GM23338 (cell line): ENCODE results near the gene CFP. TPM values are rescaled to one million over a fixed set of nuclear protein-coding genes. Genes with fewer than 3 reads are reported as not detected.

Source experiments
- ATAC-seq: fragments of 200-7000 bp; cut with Tn5 transposase; 3 replicates; pipeline ENCODE4 v1.9.1; 2020
- DNase-seq: peaks from one replicate; pipeline ENCODE4 v3.0.0-alpha.2; 2015; ENCODE audit warnings: low spot score
- H2AFZ ChIP-seq: fragments of 200-600 bp; sonication (generic); 2 replicates; pipeline ENCODE4 v1.8.0; 2016; ENCODE audit warnings: antibody characterized with exemption, mild to moderate bottlenecking, moderate library complexity
- H3F3A ChIP-seq: fragments of 200-600 bp; sonication (generic); replicated peaks from 2 replicates; pipeline ENCODE4 v1.8.0; 2017; ENCODE audit warnings: antibody characterized with exemption, mixed run types, low read depth
- H3K27ac ChIP-seq: fragments of 200-600 bp; sonication (generic); 2 replicates; pipeline ENCODE4 v1.6.1; 2016; ENCODE audit warnings: low read depth
- H3K27me3 ChIP-seq: fragments of 200-600 bp; sonication (generic); 2 replicates; pipeline ENCODE4 v1.8.0; 2016; ENCODE audit warnings: mild to moderate bottlenecking, mixed run types, moderate library complexity; ENCODE audit not compliant: insufficient read depth
- H3K36me3 ChIP-seq: fragments of 200-600 bp; sonication (generic); 2 replicates; pipeline ENCODE4 v1.8.0; 2016; ENCODE audit warnings: mild to moderate bottlenecking; ENCODE audit not compliant: insufficient read depth
- H3K4me1 ChIP-seq: fragments of 200-600 bp; sonication (generic); 2 replicates; pipeline ENCODE4 v1.8.0; 2016; ENCODE audit warnings: mild to moderate bottlenecking, moderate library complexity; ENCODE audit not compliant: insufficient read depth
- H3K4me2 ChIP-seq: fragments of 200-600 bp; sonication (generic); 2 replicates; pipeline ENCODE4 v1.7.1; 2017; ENCODE audit warnings: mixed run types
- H3K4me3 ChIP-seq: fragments of 200-600 bp; sonication (generic); 2 replicates; pipeline ENCODE4 v1.6.1; 2016; ENCODE audit warnings: mixed run types
- H3K79me2 ChIP-seq: fragments of 200-600 bp; sonication (generic); replicated peaks from 2 replicates; pipeline ENCODE4 v1.8.0; 2017; ENCODE audit warnings: mild to moderate bottlenecking; ENCODE audit not compliant: insufficient read depth
- H3K9me2 ChIP-seq: fragments of 200-600 bp; sonication (generic); 2 replicates; pipeline ENCODE4 v1.8.0; 2017; ENCODE audit not compliant: insufficient read depth
- H4K20me1 ChIP-seq: fragments of 200-600 bp; sonication (generic); replicated peaks from 2 replicates; pipeline ENCODE4 v1.8.0; 2017; ENCODE audit warnings: mild to moderate bottlenecking; ENCODE audit not compliant: insufficient read depth
- H3K27ac Mint-ChIP-seq: 2 replicates; pipeline ENCODE4 v1.8.0; 2020; ENCODE audit warnings: inconsistent platforms, mild to moderate bottlenecking, moderate library complexity, mixed read lengths
- H3K27me3 Mint-ChIP-seq: 3 replicates; pipeline ENCODE4 v1.8.0; 2022; ENCODE audit warnings: low read depth, mild to moderate bottlenecking, moderate library complexity, mixed read lengths, inconsistent platforms; ENCODE audit not compliant: insufficient read depth, poor library complexity
- H3K36me3 Mint-ChIP-seq: 3 replicates; pipeline ENCODE4 v1.8.0; 2021; ENCODE audit warnings: low read depth, mild to moderate bottlenecking, inconsistent platforms, moderate library complexity, mixed read lengths
- H3K4me1 Mint-ChIP-seq: 3 replicates; pipeline ENCODE4 v1.8.0; 2020; ENCODE audit warnings: mild to moderate bottlenecking, inconsistent platforms, mixed read lengths
- H3K4me3 Mint-ChIP-seq: 3 replicates; pipeline ENCODE4 v1.8.0; 2021; ENCODE audit warnings: moderate library complexity, mild to moderate bottlenecking, inconsistent platforms, mixed read lengths
- H3K9me3 Mint-ChIP-seq: 3 replicates; pipeline ENCODE4 v1.8.0; 2020; ENCODE audit warnings: moderate library complexity, mild to moderate bottlenecking, inconsistent platforms, mixed read lengths
- CREB1 ChIP-seq: fragments of 250-450 bp; sonication (Bioruptor Pico); IDR thresholded peaks from 2 replicates; pipeline ENCODE4 v1.5.0; 2020; ENCODE audit warnings: low read depth, mild to moderate bottlenecking, moderate library complexity
- EZH2 ChIP-seq: fragments of 200-600 bp; sonication (generic); IDR thresholded peaks from one replicate; pipeline ENCODE4 v1.8.0; 2017; ENCODE audit warnings: antibody characterized with exemption, mild to moderate bottlenecking, low read depth; ENCODE audit not compliant: unreplicated experiment
- EZH2phosphoT487 ChIP-seq: fragments of 200-600 bp; sonication (generic); IDR thresholded peaks from one replicate; pipeline ENCODE4 v1.8.1; 2018; ENCODE audit warnings: antibody characterized with exemption; ENCODE audit not compliant: unreplicated experiment
- JUNB ChIP-seq: IDR thresholded peaks from one replicate; pipeline ENCODE4 v1.6.1; 2016; ENCODE audit warnings: antibody characterized with exemption; ENCODE audit not compliant: unreplicated experiment
- NANOG ChIP-seq: IDR thresholded peaks from 2 replicates; pipeline ENCODE4 v1.6.1; 2016; ENCODE audit warnings: antibody characterized with exemption, borderline replicate concordance
- POLR2AphosphoS5 ChIP-seq: IDR thresholded peaks from 2 replicates; pipeline ENCODE4 v1.6.1; 2016; ENCODE audit warnings: antibody characterized with exemption, low read depth
- ZNF331 ChIP-seq: fragments of 250-450 bp; sonication (Bioruptor Pico); IDR thresholded peaks from 2 replicates; pipeline ENCODE4 v1.5.0; 2020; ENCODE audit warnings: low read depth, mild to moderate bottlenecking, moderate library complexity
- polyA plus RNA-seq: library from polyadenylated mRNA; unstranded; fragments of >200 nt; fragmentation: Nextera tagmentation; extraction: Ambion mirVana; gene quantifications from 2 replicates; pipeline ENCODE4 v1.2.1, GENCODE V29; 2016
- total RNA-seq: library from RNA; depleted of rRNA; stranded (reverse); fragments of >200 nt; shearing (Covaris generic); gene quantifications from 2 replicates; pipeline ENCODE4 v1.2.3, GENCODE V29; 2014
- TF ChIP-seq, protein P1 (sequence below), 2 experiments: fragments of 200-600 bp in 1 of 2; sonication (generic) in 1 of 2; conservative IDR thresholded peaks; 2 replicates each; pipeline versions ENCODE4 v1.5.1 to v1.6.1; 2016 to 2017; ENCODE audit warnings: antibody characterized with exemption in 2 of 2, low read depth in 2 of 2, mild to moderate bottlenecking in 2 of 2, moderate library complexity in 1 of 2
- TF ChIP-seq, protein P2 (sequence below): IDR thresholded peaks from 2 replicates; pipeline ENCODE4 v1.6.1; 2016; ENCODE audit warnings: antibody characterized with exemption
- TF ChIP-seq, protein P3 (sequence below): fragments of 250-450 bp; sonication (Bioruptor Pico); IDR thresholded peaks from 2 replicates; pipeline ENCODE4 v1.5.0; 2020; ENCODE audit warnings: mild to moderate bottlenecking, moderate library complexity

The CFP gene
- total and polyA plus RNA-seq, 2 experiments from 2014 or later = 2.1 to 2.2 TPM

DNA sequence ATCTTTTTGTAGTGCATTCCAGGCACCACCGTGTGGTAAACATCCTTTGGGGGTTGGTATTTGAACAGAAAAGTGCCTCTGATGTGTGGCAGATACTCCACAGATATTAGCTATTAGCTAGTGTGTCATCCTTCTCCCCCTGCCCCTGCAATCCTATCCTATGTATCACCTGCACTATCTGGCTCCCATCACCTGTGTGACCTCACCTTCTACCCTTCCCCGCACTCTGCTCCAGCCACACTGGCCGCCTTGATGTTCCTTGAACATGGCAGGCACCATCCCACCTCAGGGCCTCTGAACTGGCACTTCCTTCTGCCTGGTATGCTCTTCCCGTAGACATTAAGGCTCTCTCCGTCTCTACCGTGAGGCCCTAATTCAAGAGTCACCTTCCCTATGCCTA, 16.9 kb upstream of the CFP start:
- ATAC-seq = no peak
- H3K9me2 ChIP-seq = no peaks in the 10 kb centered on the region
- H3K4me1 Mint-ChIP-seq = peaks cover 23% of the 10 kb centered on the region
- H3K27me3 ChIP-seq = no peaks in the 10 kb centered on the region
- H3K27ac ChIP-seq = no peak overlapping the region
- no peak for TF ChIP-seq CREB1 (CRISPR knock-in tag)
- TF ChIP-seq JUNB = no peak
- TF ChIP-seq, protein P1, sequence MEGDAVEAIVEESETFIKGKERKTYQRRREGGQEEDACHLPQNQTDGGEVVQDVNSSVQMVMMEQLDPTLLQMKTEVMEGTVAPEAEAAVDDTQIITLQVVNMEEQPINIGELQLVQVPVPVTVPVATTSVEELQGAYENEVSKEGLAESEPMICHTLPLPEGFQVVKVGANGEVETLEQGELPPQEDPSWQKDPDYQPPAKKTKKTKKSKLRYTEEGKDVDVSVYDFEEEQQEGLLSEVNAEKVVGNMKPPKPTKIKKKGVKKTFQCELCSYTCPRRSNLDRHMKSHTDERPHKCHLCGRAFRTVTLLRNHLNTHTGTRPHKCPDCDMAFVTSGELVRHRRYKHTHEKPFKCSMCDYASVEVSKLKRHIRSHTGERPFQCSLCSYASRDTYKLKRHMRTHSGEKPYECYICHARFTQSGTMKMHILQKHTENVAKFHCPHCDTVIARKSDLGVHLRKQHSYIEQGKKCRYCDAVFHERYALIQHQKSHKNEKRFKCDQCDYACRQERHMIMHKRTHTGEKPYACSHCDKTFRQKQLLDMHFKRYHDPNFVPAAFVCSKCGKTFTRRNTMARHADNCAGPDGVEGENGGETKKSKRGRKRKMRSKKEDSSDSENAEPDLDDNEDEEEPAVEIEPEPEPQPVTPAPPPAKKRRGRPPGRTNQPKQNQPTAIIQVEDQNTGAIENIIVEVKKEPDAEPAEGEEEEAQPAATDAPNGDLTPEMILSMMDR (conservative IDR thresholded peaks at IDR 0.05; ENCODE audit: low read depth in 2 of 2) = no peak
- no peak for TF ChIP-seq EZH2phosphoT487
- TF ChIP-seq NANOG = no peak
- TF ChIP-seq POLR2AphosphoS5 = no peak
- TF ChIP-seq EZH2 = no peak
- TF ChIP-seq, protein P2, sequence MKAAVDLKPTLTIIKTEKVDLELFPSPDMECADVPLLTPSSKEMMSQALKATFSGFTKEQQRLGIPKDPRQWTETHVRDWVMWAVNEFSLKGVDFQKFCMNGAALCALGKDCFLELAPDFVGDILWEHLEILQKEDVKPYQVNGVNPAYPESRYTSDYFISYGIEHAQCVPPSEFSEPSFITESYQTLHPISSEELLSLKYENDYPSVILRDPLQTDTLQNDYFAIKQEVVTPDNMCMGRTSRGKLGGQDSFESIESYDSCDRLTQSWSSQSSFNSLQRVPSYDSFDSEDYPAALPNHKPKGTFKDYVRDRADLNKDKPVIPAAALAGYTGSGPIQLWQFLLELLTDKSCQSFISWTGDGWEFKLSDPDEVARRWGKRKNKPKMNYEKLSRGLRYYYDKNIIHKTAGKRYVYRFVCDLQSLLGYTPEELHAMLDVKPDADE = no peak
- TF ChIP-seq ZNF331 = no peak
- H4K20me1 ChIP-seq = no peaks in the 10 kb centered on the region; the same call in 1 of the 2 replicates
- peaks cover 13% of the 10 kb centered on the region for H3K27me3 Mint-ChIP-seq
- DNase-seq = no peak
- H3K4me3 Mint-ChIP-seq = no peak overlapping the region
- no peaks in the 10 kb centered on the region; the same call in 1 of the 2 replicates for H3K36me3 ChIP-seq
- H3K27ac Mint-ChIP-seq = no peak overlapping the region
- peaks cover 2% of the 10 kb centered on the region; the same call in 1 of the 2 replicates for H3K4me1 ChIP-seq
- peaks cover 22% of the 10 kb centered on the region for H3K36me3 Mint-ChIP-seq
- H3K79me2 ChIP-seq = peaks cover 34% of the 10 kb centered on the region
- H3K9me3 Mint-ChIP-seq = peaks cover 2% of the 10 kb centered on the region; the same call in 1 of the 3 replicates
- H3K4me2 ChIP-seq = no peak overlapping the region
- H2AFZ ChIP-seq = no peak overlapping the region
- H3K4me3 ChIP-seq = no peak overlapping the region
- H3F3A ChIP-seq = no peaks in the 10 kb centered on the region

DNA sequence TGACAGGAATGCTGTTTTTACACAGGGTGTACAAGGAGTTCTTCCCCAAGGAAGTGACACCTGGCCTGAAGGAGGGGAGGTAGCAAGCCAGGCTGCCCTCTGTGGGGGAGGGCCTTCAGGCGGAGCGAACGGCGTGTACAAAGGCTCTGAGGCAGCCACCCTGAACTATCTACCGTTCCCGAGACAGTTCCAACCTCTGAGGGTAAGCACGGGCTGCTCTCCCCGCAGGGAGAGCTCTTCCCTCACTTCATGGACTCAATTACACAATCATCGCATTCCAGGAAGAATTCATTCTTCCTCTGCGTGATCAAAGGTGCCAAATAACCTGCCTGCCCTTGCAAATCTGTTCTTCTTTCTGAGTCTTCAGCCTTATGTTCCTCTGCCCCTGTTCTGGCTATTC, 15.8 kb upstream of the CFP start:
- H3K9me2 ChIP-seq = no peaks in the 10 kb centered on the region
- no peak overlapping the region for H3K4me3 ChIP-seq
- Mint-ChIP-seq H3K9me3 (peaks cover 6% of the 10 kb centered on the region; the same call in 2 of the 3 replicates), H3K27me3 (peaks cover 10% of the 10 kb centered on the region), H3K27ac (no peak overlapping the region), H3K4me1 (peaks cover 15% of the 10 kb centered on the region), H3K4me3 (no peak overlapping the region), H3K36me3 (peaks cover 29% of the 10 kb centered on the region)
- H3K27me3 ChIP-seq = no peaks in the 10 kb centered on the region
- DNase-seq = no peak
- H4K20me1 ChIP-seq = no peaks in the 10 kb centered on the region; the same call in 1 of the 2 replicates
- peaks cover 34% of the 10 kb centered on the region for H3K79me2 ChIP-seq
- H3K27ac ChIP-seq = no peak overlapping the region
- H3K36me3 ChIP-seq = no peaks in the 10 kb centered on the region; the same call in 1 of the 2 replicates
- no peak overlapping the region for H3K4me2 ChIP-seq
- H2AFZ ChIP-seq = no peak overlapping the region
- no peaks in the 10 kb centered on the region for H3F3A ChIP-seq
- no peaks in the 10 kb centered on the region; the same call in 1 of the 2 replicates for H3K4me1 ChIP-seq
- no peak for ATAC-seq
- TF ChIP-seq, protein P1 (conservative IDR thresholded peaks at IDR 0.05; ENCODE audit: low read depth in 2 of 2) = no peak
- TF ChIP-seq, protein P3, sequence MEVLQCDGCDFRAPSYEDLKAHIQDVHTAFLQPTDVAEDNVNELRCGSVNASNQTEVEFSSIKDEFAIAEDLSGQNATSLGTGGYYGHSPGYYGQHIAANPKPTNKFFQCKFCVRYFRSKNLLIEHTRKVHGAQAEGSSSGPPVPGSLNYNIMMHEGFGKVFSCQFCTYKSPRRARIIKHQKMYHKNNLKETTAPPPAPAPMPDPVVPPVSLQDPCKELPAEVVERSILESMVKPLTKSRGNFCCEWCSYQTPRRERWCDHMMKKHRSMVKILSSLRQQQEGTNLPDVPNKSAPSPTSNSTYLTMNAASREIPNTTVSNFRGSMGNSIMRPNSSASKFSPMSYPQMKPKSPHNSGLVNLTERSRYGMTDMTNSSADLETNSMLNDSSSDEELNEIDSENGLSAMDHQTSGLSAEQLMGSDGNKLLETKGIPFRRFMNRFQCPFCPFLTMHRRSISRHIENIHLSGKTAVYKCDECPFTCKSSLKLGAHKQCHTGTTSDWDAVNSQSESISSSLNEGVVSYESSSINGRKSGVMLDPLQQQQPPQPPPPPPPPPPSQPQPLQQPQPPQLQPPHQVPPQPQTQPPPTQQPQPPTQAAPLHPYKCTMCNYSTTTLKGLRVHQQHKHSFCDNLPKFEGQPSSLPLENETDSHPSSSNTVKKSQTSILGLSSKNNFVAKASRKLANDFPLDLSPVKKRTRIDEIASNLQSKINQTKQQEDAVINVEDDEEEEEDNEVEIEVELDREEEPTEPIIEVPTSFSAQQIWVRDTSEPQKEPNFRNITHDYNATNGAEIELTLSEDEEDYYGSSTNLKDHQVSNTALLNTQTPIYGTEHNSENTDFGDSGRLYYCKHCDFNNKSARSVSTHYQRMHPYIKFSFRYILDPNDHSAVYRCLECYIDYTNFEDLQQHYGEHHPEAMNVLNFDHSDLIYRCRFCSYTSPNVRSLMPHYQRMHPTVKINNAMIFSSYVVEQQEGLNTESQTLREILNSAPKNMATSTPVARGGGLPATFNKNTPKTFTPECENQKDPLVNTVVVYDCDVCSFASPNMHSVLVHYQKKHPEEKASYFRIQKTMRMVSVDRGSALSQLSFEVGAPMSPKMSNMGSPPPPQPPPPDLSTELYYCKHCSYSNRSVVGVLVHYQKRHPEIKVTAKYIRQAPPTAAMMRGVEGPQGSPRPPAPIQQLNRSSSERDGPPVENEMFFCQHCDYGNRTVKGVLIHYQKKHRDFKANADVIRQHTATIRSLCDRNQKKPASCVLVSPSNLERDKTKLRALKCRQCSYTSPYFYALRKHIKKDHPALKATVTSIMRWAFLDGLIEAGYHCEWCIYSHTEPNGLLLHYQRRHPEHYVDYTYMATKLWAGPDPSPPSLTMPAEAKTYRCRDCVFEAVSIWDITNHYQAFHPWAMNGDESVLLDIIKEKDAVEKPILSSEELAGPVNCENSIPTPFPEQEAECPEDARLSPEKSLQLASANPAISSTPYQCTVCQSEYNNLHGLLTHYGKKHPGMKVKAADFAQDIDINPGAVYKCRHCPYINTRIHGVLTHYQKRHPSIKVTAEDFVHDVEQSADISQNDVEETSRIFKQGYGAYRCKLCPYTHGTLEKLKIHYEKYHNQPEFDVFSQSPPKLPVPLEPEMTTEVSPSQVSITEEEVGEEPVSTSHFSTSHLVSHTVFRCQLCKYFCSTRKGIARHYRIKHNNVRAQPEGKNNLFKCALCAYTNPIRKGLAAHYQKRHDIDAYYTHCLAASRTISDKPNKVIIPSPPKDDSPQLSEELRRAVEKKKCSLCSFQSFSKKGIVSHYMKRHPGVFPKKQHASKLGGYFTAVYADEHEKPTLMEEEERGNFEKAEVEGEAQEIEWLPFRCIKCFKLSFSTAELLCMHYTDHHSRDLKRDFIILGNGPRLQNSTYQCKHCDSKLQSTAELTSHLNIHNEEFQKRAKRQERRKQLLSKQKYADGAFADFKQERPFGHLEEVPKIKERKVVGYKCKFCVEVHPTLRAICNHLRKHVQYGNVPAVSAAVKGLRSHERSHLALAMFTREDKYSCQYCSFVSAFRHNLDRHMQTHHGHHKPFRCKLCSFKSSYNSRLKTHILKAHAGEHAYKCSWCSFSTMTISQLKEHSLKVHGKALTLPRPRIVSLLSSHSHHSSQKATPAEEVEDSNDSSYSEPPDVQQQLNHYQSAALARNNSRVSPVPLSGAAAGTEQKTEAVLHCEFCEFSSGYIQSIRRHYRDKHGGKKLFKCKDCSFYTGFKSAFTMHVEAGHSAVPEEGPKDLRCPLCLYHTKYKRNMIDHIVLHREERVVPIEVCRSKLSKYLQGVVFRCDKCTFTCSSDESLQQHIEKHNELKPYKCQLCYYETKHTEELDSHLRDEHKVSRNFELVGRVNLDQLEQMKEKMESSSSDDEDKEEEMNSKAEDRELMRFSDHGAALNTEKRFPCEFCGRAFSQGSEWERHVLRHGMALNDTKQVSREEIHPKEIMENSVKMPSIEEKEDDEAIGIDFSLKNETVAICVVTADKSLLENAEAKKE (CRISPR knock-in tag) = no peak
- TF ChIP-seq ZNF331 = no peak
